HG02973 (cell line): Measurements from ENCODE around the gene THRAP3.
A peak's percentile ranks its signal among the peaks of the same experiment; 100 is the strongest.

ENCODE experiments used
- ATAC-seq: cut with Tn5 transposase; IDR thresholded peaks from one replicate; pipeline ENCODE4 v1.9.1; 2021; ENCODE audit warnings: moderate library complexity; ENCODE audit not compliant: unreplicated experiment

The THRAP3 gene

DNA sequence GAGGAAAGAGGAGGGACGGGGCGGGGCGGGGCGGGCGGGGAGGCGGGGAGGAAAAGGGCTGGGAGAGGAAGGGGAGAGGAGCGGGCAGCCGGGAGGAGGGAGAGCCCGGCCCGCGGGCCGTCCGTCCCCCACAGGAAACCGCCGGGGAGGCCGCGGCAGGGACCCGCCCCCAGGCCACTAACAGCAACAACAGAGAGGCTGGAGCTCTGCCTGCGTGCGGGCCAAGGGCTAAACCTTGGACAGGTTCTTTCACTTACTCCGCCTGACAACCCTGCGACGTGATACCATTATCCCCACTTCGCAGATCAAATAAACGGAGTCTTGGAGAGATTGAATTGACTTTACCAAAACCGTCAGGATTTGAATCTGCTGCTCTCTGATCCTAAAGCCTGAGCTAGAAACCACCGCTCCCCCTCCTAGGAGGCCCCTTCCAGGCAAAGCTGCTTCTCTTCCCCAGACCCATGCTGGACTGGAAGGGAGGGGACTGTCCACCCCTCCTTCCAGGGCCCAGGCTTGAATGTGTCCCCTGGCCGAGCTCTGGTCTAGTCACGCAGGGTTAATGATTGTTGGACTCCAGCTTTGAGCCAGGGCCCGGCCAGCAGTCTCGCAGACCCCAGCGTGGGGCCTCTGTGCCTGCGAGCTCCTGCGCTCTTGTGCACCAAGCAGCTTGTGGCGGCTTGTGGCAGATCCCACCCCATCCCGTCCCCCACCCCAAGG, 99.6 kb downstream of the THRAP3 start, which contains the start of gene EVA1B:
Gene EVA1B (minus strand): TSS at position 10 of the 717 bp plus-strand sequence. CDS start 608 bp downstream, outside the sequence.
- no peak for ATAC-seq

GRCh38 chr1:36324353-36324703, 100.1 kb downstream of the THRAP3 start:
- no peak for ATAC-seq

DNA sequence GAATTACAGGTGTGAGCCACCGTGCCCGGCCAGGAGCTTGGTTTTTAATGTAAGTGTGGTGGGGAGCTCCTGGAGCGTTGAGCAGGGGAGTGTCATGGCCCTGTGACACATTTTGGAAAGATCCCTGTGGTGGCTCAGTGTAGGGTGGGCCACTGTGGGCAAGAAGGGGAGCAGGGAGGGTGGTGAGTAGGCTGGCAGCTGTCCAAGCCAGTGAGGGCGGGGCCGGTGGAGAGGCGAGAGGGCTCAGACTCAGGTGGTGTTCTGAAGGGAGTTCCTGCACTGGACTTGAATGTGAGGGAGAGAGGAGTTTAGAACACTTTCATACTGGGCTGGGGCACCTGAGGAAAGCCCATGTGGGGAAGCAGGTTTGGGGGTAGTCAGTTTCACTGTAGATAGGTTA, 102.3 kb downstream of the THRAP3 start:
- ATAC-seq, result no peak

DNA sequence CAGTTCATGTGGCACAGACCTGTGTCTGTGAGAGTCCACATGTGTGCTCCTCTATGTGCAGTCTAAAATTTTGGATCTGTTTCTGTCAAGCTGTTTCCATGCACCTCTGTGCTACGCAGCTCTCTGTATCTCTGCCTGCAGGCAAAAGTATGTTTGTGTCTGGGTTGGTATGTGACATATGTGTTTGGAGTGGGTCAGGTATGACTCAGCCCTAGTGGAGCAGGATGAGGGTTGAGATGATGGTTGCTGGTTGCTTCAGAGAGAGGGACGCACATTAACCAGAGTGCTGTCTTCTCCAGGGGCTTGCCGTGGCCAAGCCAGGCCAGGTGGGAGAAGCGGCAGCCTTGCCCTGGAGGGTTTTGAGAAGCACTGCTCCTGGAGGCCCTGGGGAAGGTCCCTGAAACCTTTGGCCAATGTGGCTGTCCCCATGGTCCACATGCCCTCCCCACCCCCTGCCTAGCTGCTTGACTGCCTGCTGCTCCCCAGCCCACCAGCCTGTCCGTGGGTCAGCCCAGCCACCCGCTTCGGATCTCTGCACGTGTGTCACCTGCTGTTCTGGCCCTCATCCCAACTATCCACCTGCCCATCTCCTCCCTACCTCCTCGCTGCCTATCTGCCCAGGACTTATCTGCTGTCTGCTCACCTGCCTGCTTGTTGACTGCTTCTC, 103.3 kb downstream of the THRAP3 start:
- ATAC-seq, result no peak

- ATAC-seq, result no peak
These were observed 103.8 kb downstream of the THRAP3 start for GRCh38 chr1:36328088-36328480.

GRCh38 chr1:36328713-36329112, 104.5 kb downstream of the THRAP3 start:
- ATAC-seq, result no peak

DNA sequence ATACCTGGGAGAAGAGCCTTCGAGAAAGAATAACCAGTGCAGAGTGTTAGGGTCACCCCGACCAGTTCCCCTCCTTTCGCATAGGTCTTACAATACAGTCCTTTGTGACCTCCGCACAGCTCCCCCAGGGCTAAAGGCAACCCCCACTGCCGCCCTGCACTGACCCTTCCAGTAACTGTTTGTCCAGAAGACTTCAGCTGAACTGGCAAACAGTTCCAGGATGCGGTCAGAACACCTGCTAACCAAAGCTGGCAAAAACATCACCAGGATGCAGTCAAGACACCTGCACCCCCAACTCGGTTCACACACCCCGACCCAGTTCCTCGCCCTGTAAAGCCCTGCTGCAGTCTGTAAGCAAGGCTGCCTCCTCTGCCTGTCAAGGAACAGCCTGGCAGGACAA, 105.6 kb downstream of the THRAP3 start:
- no peak for ATAC-seq

DNA sequence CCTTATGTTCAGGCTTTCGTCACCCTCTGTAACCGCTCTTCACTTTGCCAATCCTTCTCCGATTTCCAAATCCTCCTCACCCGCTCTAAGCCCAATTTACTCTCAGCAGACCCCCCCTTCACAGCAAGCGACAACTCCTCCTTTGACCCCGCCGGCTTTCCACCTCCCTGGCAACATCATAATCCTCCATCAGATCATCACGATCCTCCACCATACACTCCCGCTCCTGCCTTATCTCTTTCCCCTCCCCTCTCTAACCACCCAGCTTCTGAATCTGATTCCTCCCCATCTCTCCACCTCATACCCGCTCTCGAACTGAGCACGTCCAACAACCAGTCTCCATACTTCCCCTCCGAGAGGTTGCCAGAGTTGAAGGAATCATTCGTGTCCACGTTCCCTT, 106.7 kb downstream of the THRAP3 start:
- no peak for ATAC-seq

- ATAC-seq, result no peak
These were observed 113.6 kb downstream of the THRAP3 start for GRCh38 chr1:36337830-36338229.

DNA sequence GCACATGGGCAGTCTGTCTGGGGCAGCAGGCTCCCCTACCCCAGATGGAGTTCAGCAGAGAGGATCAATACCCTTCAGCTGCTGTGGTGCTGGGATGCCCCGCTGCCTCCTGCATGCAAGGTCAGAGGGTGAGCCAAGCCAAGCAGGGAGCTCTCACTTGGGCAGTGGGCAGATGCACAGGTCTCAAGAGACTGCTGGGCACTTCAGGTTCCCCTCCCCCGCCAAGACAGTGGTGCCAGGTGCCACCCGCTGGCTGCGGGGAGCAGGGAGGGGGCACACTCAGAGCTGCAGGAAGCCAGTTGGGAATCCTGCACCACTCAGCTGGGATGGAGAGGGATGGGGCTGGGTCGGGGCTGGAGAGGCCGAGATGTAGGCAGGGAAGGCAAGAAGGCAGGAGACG, 115.0 kb downstream of the THRAP3 start:
- ATAC-seq, result no peak

- ATAC-seq, result no peak
These were observed 115.4 kb downstream of the THRAP3 start for GRCh38 chr1:36339615-36340014.

DNA sequence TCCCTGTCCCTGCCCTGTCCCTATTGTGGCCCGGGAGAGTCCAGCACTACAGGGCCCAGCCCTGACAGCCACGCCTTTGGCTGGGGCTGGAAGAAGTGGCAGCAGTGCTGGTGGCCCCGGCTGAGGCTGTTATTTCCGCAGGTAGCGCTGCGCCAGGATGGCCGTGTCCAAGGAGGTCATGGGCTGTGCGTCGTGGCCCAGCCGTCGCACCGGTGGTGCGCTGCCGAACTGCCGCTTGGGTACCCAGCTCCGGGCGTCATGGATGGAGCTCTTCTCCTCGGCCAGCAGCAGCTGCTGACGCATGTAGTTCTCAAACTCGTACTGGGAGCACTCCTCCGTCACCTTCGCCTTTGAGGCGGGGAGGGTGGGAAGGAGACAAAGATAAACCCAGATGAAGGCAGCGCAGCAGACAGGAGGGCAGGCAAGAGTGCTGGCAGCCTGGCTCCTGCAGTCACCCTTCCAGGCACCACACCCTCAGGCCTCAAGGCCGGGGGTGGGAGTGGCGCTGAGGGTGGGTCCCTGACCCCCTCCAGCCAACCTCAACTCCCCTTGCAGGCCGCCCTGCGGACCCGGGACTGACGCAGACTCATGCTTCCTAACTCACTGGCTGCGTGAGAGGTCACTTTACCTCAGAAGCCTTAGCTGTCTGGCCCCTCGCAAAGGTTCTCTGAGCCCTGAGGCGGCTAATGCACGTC, 117.5 kb downstream of the THRAP3 start:
- ATAC-seq, result no peak

GRCh38 chr1:36342426-36343185, 118.4 kb downstream of the THRAP3 start:
- no peak for ATAC-seq

- no peak for ATAC-seq
These were observed 119.6 kb downstream of the THRAP3 start for GRCh38 chr1:36343651-36344394.

GRCh38 chr1:36344395-36344680, 120.1 kb downstream of the THRAP3 start:
- ATAC-seq, result no peak

GRCh38 chr1:36345353-36345752, 121.1 kb downstream of the THRAP3 start:
- ATAC-seq, result no peak

GRCh38 chr1:36346741-36347370, 122.6 kb downstream of the THRAP3 start:
- no peak for ATAC-seq

GRCh38 chr1:36349241-36349671, 125.0 kb downstream of the THRAP3 start:
- peak; percentile 86 for ATAC-seq

DNA sequence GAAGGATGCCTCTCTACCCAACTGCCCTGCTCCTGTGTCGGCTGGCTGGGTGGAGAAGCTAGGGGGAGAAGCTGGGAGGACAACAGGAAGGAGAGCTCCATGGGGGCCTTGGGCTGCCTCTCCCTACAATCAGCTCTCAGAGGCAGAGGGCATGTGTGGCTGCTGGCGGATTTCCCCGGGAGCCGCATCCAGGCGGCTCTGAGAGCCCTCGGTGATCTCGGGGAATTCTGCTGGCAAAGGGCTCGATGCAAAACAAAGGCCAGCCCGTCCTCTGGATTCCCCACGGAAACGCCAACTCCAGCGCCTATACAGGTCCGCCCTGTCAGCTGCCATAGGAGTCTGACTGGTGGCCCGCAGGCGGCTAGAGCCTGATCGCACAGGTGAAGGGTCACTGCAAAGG, 125.6 kb downstream of the THRAP3 start:
- no peak for ATAC-seq

DNA sequence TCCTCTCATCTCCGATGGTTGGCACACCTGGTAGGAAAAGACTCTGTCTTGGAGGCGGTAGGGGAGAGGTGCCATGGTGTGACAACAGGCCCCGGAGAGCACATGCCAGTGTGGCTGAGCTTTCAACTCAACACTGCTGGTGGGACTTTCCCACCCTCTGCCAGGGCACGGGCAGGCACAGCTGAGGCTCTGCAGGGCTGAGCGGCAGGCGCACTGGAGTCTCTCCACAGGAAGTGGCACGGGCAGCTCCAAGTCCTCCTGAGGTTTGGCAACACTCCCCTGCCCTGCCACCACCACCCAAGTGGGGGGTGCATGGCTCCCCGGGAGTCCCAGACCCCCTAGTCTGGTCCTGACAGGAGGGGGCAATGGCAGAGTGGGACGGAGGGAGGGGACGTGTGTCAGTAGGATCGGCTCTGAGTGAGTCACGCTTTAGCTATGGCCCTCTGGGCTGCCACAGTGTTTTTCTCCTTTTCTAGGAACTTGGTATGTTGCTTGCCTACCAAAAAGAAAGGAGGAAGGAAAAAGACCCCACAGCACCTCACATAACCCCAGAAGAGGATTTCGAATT, 126.5 kb downstream of the THRAP3 start:
- no peak for ATAC-seq
